D341Med (cell line): ENCODE measurements around the gene RNF186.
"Not testable (repeated sequence)": the region's sequence is repeated elsewhere in the genome, so short reads cannot be mapped to it uniquely, and the experiment has no call there.

Source experiments
- DNase-seq: peaks from one replicate; pipeline ENCODE4 v3.0.0; 2012; ENCODE audit warnings: low spot score

Gene RNF186, protein sequence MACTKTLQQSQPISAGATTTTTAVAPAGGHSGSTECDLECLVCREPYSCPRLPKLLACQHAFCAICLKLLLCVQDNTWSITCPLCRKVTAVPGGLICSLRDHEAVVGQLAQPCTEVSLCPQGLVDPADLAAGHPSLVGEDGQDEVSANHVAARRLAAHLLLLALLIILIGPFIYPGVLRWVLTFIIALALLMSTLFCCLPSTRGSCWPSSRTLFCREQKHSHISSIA

DNA sequence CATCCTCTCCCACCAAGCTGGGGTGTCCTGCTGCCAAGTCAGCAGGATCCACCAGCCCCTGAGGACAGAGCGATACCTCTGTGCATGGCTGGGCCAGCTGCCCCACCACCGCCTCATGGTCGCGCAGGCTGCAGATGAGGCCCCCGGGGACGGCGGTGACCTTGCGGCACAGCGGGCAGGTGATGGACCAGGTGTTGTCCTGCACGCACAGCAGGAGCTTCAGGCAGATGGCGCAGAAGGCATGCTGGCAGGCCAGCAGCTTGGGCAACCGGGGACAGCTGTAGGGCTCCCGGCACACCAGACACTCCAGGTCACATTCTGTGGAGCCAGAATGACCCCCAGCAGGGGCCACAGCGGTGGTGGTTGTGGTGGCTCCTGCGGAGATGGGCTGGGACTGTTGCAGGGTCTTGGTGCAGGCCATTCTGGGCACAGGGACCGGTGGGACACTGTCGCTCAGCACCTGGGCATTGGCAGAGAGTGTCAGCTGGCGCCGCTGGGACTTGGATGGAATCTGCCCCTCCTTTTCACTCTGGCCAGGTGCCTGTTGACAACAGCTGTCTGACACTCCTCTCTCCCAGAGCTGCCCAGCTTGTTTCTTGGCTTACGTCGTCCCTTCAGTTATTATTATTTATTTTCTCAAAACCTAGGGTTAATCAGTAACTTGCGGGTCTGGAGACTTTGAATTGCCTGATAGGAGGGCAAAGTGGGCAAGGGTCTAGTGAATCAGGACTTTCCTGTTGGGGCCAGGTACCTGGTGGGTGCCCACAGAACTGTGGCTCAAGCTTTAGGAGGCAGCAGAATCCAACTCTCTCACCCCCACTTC, at the start of gene RNF186:
TSS of gene RNF186 (minus strand) at position 603 of the 823 bp plus-strand sequence. CDS start at position 421, 182 bp downstream.
- DNase-seq, result no peak

DNA sequence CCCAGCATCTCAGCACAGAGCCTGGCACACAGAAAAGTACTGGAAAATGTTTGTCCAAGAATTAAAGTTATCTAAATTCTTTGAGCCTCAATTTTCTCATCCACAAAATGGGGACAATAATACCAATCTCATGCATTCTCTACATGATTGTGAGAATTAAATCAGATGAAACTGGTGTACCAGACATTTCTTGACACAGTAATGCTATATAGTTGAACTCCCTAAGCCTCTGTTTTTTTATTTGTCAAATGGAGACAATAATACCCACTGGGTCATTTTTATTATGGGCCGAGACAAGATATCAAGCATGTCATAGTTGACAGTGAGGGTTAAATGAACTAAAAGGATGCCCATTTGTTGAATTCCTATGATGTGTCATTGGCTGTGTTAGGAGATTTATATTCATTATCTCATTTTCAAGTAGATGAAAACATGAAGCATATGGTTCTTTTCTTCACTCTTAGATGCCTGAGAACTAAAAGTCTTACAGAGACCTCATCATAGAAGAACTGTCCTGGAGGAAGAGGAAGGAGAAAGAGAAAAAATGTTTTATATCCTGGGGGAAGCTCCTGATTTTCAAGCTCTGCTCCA, 49.6 kb upstream of the RNF186 start:
- DNase-seq, result no peak

DNA sequence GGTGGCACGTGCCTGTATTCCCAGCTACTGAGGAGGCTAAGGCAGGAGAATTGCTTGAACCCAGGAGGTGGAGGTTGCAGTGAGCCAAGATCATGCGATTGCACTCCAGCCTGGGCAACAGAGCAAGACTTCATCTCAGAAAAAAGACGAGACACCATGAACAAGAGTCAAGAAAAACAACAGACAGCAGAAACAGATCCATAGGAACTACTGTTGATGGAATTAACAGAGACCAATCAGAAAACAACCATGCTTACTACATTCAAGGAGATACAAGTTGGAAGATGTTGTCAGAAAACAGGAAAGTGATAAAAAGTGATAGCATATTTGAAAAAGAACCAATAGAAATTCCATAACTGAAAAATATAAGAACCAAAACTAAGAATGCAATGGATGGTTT, 47.9 kb upstream of the RNF186 start:
- no peak for DNase-seq

DNA sequence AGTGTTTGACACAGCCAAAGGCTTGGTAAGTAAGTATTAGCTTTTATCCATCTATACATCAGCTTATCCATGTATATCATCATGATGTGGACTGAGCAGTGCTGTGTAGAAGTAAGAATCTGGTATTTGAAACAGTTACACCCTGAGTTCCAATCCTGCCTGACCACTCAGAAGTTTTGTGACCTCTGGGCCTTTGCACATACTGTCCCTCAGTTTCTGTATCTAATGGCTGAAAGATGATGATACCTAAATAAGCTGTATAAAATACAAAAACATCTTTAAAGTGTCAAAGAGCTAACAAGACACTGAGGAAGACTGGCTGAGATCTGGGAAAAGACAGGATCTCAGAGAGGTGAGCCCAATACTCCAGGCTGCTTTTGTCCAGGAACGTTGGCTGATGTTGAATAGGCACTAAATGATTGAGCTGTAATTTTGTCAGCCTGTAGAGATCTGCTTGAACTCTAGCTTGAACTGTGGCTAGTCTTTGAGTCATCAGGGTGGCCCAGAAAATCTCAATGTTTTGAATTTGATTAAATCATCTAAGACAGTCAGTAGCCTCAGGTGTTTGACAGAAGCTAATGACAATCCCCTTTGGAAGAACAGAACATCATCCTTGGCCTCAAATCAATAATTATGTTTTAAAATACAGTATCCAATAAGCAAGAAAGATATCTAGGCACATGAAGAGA, 46.9 kb upstream of the RNF186 start:
- no peak for DNase-seq

DNA sequence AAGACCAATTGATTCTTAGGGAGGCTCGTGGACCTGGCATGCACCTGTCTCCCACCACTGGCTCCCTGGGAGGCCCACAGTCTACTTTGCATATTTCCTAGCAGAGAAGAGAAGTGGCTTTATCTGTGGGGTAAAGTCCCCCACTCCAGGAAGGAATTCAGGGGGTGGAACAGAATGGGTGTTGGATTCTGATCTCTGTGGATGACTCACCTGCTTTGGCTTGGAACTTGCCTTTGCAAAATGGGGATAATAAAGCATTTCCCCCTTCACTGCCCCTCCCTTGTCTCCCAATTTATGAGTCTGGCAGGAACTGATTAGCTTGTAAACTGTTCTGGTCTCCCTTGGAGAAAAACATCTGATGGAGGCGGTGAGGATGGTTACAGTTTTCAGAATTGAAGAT, 46.0 kb upstream of the RNF186 start:
- no peak for DNase-seq

DNA sequence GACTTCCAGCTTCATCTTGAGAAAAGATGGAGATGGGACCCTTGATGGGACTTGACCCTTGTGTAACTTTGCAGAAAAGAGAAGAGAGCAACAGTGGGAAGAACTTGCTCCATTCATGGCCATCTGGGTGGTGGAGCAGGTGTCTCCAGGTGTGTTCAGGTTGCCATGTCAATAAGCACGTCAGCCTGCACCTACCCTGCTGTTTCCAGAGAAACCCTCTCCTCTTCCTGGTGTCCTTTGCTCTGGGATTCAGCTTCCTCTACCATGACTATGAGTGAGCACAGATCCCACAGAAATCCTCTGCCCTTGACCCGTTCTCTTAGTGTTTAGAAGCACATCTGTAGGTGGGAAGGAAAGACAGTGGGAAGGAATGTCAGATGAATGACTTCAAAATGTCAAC, 45.3 kb upstream of the RNF186 start:
- DNase-seq, result no peak

DNA sequence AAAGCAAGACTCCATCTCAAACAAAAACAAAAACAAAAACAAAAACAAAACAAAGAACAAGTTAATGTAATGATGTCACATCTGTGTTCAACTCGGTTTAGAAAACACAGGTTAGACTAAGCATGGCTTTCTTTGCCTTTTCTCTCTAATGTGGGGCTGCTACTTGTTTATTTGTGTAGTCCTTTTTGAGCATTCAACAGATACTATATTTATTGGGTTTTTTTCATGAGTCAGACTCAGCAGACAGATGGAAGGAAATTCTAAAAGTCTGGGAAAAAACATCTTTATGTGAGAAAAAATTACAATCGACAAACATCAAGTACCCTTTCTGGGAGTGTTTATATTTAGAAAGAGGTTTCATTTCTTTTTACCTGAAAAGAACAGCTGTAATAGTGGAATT, 44.8 kb upstream of the RNF186 start:
- DNase-seq, result no peak

DNA sequence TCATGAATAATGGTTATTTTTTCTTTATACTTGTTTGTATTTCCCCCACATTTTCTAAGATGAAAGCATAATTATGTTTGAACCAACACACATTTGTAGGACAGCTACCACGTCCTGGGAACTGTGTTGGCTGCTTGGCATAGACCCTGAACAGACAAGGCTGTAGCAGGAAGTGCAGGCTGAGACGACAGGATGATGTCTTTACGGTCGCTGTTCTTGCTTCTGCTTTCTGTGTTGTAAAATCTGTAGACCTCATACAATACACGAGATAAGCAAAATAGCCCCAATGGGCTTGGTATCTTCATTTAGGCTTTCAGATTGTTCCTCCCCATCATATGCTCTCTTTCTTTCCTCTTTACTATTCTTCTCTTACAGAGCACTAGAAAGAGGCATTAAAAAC, 43.8 kb upstream of the RNF186 start:
- DNase-seq, result no peak

DNA sequence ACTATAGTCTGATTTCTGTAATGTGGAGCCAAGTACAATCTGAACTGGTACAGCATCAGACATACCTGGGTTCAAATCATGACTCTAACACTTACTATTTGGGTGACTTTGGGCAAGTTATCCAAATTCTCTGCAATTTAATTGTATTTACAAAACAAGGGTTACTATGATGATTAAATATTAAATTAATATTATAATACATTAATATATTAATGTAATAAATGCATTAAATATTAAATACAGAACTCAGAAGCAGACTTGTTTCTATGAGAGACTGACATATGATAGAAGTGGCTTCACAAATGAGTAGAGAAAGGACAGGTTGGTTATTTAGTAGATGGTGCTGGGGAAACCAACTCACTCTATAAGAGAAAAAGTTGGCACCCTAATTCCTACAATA, 39.8 kb upstream of the RNF186 start:
- no peak for DNase-seq

DNA sequence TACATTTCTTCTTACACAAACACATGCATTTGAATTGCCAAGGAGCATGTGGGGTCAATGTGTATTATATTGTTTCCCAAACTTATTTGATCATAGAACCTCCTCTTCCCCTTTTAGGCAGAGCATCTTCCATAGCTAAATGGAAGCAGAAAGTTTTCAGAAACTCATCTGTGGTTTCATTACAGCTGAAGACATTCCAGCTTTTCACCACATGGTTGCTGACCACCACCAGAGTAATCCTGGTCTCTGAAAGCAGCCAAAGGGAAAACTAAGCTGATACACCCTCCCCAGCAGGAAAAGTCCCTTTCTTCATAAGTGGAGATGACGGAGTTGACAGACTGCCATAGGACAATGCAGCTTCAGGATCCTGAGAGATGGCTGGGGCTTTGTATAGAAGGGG, 37.0 kb upstream of the RNF186 start:
- DNase-seq, result no peak

DNA sequence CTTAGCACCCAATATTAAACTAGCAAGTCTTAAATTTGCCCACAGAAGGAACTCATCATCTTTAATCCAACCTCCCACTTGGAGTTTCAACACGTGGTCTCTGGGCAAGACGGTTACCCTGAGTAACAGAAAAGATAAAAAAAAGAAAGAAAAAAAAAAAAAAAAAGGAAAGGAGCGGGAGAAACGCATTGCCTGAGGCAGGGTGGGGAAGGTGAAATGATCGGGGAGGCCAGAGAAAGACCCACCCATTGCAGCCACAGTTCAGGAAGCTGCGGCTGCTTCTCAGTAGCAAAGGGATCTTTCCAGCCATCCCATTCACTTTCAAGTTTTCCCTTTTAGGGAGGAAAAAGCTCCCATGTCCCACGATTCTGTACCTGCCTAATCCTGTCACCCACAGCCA, 35.1 kb upstream of the RNF186 start:
- no peak for DNase-seq

DNA sequence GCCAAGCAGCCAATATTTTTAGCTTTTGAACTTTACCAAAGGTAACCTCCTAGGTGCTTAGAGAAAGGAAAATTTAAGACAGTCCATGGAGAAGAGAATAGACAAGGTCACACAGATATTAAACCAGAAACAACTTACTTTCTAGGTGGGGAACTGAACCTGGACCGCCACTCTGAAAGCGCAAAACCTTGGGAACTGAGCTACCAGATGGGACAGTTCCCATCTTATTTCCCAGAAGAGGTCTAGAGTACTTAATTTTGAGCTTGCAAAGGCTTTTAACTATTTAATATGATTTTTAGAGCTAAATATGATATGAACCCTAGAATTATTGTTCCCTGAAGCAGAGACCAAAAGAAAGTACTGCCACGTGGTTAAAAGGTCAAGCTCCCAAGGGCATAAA, 34.2 kb upstream of the RNF186 start:
- DNase-seq, result not testable (repeated sequence)

DNA sequence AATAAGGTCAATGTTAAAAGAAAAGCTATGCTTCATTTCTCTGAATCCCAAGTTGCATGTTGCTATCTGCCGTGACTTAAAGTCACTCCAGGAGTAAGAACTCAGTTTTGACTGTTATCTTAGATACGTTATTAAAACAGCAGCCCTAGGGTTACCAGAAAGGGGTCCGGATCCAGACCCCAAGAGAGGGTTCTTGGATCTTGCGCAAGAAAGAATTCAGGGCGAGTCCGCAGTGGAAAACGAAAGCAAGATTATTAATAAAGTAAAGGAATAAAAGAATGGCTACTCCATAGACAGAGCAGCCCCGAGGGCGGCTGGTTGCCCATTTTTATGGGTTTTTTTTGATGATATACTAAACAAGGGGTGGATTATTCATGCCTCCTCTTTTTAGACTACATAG, 32.3 kb upstream of the RNF186 start:
- not testable (repeated sequence) for DNase-seq

DNA sequence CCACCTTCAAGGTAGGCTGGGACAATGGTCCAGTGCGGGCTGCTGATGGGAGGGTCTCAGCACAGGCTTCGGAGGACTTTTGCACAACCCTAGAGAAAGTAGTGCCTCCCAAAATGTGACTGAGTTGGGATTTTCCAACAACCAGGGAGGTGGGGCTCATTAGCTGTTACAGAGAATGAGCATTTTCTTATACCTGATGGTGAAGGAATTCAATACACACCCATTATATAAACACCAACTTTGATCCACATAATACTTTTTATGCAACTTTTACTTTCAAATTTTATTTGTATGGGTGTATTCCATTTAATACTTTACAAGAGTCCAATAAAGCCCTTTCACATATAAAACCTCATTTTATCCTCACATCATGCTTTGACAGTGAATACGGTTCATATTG, 31.3 kb upstream of the RNF186 start:
- no peak for DNase-seq

DNA sequence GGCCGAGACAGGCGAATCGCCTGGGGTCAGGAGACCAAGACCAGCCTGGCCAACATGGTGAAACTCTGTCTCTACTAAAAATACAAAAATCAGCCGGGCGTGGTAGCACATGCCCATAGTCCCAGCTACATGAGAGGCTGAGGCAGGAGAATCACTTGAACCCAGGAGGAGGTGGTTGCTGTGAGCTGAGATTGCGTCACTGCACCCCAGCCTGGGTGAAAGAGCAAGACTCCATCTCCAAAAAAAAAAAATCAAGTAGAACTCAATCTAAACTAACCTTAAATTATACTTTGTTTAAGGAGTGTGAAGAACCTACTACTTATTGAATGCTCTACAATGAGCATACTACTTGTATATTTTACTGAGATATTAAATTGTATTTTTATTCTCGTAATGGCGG, 30.5 kb upstream of the RNF186 start:
- no peak for DNase-seq

DNA sequence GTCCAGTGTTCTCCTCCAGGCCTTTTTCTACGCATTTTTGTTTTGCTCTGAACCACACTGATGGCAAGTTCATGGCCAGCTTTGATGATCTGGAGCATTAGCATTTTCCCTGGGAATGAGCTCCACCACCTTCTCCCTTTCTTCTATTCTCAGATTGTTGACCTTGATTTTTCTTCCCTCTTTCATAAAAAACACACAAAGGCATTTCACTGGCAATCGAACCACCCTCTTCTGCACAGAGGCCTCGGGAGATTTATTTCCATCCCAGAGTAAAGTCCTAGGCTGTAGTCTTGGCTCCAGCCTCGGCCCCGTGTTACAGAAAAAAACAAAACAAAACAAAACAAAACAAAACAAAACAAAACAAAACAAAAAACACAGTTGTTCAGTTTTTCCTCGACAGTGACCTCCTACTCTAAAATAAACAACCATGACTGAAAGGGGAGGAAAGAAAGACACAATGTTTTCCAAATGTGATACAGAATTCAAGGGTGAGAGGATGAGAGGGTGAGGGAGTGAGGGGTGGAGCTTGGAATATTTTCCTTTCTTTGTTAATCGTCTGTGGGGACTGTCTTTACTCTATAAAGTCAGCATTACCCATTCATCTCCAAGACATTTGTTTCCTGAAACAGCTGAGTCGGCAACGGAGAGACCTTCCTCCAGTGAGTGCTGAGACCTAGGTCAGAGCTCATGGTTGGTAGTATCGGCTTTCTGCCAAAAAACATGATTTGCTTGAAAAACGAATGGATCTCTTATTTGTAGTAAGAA, 29.8 kb upstream of the RNF186 start:
- DNase-seq, result no peak

DNA sequence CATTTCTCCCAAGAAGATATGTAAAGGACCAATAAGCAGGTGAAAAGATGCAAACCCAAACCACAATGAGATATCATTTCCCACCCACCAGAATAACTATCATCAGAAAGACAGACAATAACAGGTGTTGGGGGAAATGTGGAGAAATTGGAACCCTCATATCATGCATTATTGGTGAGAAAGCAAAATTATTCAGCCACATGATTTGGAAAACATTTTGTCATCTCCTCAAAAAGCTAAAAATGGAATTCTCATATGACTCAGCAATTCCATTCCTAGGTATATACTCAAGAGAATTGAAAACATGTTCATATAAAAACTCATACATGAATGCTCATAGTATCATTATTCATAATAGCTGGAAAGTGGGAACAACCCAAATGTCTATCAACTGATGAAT, 25.1 kb upstream of the RNF186 start:
- DNase-seq, result no peak

DNA sequence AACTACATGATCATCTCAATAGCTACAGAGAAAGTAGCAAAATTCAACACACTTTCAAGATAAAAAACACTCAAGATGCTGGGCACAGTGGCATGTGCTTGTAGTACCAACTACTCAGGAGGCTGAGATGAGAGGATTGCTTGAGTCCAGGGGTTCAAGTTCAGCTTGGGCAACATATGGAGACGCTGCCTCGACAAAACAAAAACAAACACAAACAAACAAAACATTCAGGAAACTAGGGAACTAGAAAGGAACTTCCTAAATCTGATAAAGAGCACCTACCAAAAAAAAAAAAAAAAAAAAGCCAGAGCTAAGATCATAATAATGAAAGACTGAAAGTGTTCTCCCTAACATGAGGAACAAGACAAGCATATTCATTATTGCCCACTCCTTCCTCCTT, 22.8 kb upstream of the RNF186 start:
- DNase-seq, result no peak

DNA sequence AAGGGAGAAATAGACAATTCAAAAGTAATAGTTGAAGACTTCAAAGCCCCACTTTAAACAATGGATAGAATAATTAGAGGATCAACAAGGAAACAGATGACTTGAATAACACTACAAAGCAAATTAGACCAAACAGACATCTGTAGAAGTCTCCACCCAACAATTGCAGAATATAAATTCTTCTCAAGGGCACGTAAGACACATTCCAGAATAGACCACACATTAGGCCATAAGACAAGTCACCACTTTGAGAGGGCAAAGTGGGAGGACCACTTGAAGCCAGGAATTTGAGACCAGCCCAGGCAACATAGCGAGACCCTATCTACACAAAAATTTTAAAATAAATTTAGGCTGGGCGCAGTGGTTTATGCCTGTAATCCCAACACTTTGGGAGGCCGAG, 20.5 kb upstream of the RNF186 start:
- DNase-seq, result no peak

DNA sequence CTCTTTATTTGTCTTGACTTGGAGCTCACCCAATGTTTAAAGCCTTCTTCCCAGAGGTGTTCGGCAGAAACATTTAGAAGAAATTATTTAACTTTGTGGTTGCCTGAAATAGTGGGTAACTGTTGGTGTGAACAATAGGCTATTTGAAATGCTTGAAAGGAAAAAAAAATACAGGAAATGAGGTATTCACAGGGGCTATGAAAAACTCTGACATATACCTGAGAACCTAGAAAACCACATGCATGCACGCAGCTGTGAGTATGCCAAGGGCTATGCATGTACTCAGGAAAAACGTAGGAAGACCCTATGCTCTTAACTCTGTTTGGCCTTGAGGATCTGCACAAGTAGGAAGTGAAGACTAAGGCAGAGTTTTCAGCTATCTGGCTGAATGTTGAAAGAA, 16.4 kb upstream of the RNF186 start:
- DNase-seq, result no peak

DNA sequence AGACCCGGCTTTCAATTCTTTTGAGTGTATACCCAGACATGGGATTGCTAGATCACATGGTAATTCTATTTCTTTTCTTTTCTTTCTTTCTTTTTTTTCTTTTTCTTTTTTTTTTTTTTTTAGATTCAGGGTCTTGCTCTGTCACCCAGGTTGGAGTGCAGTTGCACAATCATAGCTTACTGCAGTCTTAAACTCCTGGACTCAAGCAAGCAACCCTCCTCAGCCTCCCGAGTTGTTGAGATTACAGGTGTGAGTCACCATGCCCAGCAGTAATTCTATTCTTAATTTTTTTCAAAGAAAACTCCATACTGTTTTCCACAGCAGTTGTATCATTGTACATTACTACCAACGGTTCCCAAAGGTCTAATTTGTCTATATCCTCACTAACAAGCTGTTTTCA, 13.5 kb upstream of the RNF186 start:
- no peak for DNase-seq

DNA sequence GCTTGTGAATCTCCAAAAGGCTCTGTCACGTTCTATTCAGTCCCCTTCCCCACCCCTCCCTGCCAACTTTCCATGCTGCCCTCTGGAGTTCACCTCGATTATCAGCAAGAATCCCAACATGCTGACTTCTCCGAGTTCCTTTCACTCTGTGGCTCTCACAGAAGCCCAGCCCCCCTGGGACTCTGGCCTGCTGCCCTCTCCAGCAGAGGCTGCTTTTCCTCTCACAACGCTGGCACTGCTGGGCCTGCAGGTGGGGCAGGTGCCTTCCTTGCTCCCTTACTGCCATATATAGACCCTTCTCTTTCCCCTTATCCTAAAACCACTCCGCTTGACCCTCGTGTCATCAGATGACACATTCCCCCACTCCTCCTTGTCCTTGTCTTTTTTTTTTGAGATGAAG, 10.2 kb upstream of the RNF186 start:
- no peak for DNase-seq
